AG04450 (cell line): ENCODE results near the gene GPR4. TPM values are rescaled to one million over a fixed set of nuclear protein-coding genes. Genes with fewer than 3 reads are reported as not detected.

Source experiments
- CTCF ChIA-PET: fragments of 300-600, 350-600 bp; formaldehyde crosslinking; extraction: SDS; loops from one replicate; lab custom pipeline; 2022; ENCODE audit warnings: antibody characterized with exemption, inconsistent platforms; lab: Charles Lee
- POLR2A ChIA-PET: fragments of 350-600 bp; formaldehyde crosslinking; extraction: SDS; loops from one replicate; lab custom pipeline; 2021; ENCODE audit warnings: antibody characterized with exemption, inconsistent platforms; lab: Yijun Ruan, JAX
- DNase-seq: peaks from one replicate; pipeline ENCODE4 v3.0.0-alpha.2; 2011; ENCODE audit warnings: low read depth, low spot score
- H3K27ac ChIP-seq: one replicate; pipeline ENCODE4 v1.5.1; 2012; ENCODE audit warnings: low read depth, low read length, control low read depth
- H3K27me3 ChIP-seq: one replicate; pipeline ENCODE4 v1.6.0; 2012; ENCODE audit warnings: low read length; ENCODE audit not compliant: control insufficient read depth, insufficient read depth
- H3K4me3 ChIP-seq: 2 replicates; pipeline ENCODE4 v1.5.1; 2011; ENCODE audit warnings: mild to moderate bottlenecking, low read depth, low read length, control low read depth
- H3K9me3 ChIP-seq: 2 replicates; pipeline ENCODE4 v1.5.1; 2012; ENCODE audit warnings: low read length; ENCODE audit not compliant: control insufficient read depth, insufficient read depth
- CTCF ChIP-seq: IDR thresholded peaks from 2 replicates; pipeline ENCODE4 v1.5.1; 2011; ENCODE audit warnings: low read depth, low read length, control low read depth, inconsistent platforms
- polyA plus RNA-seq: library from polyadenylated mRNA; depleted of rRNA; stranded (reverse); fragments of >200 nt; gene quantifications from 2 replicates; pipeline ENCODE4 v1.2.3, GENCODE V29; 2011; rRNA removed
- small RNA-seq: library from RNA; depleted of rRNA; stranded (forward); fragments of <200 nt; gene quantifications from one replicate; pipeline ENCODE3, GENCODE V24; 2012; ENCODE audit warnings: low read depth; ENCODE audit not compliant: insufficient read length

Gene GPR4
- polyA plus RNA-seq, 1 experiment = not detected

GRCh38 chr19:45547965-45548609 is 53.9 kb downstream of the GPR4 start:
- ChIA-PET CTCF (interaction anchor here (0.5 to 1.2 kb wide), 2 partner anchors 10 kb away, joined by 3 read pairs; no protein-coding TSS in a partner anchor), POLR2A (no interaction called here)
- H3K27me3 ChIP-seq = no peaks in the 10 kb centered on the region
- no peak overlapping the region for H3K27ac ChIP-seq
- no peaks in the 10 kb centered on the region for H3K9me3 ChIP-seq
- H3K4me3 ChIP-seq = no peak overlapping the region
- DNase-seq = no peak
- no peak for TF ChIP-seq CTCF

- Histone ChIP-seq H3K4me3 (no peak overlapping the region), H3K27ac (no peak overlapping the region), H3K9me3 (no peaks in the 10 kb centered on the region), H3K27me3 (no peaks in the 10 kb centered on the region)
- CTCF ChIA-PET = interaction anchor here (0.5 to 1.2 kb wide), 2 partner anchors 11 to 60 kb away, joined by 3 to 4 read pairs; no protein-coding TSS in a partner anchor
- POLR2A ChIA-PET = no interaction called here
- no peak for TF ChIP-seq CTCF
- no peak for DNase-seq
Observed at GRCh38 chr19:45547211-45547770, 54.7 kb downstream of the GPR4 start.

- H3K27me3 ChIP-seq = no peaks in the 10 kb centered on the region
- H3K4me3 ChIP-seq = no peak overlapping the region
- TF ChIP-seq CTCF = no peak
- no peak overlapping the region for H3K27ac ChIP-seq
- ChIA-PET CTCF (no interaction called here), POLR2A (no interaction called here)
- no peaks in the 10 kb centered on the region; the same call in 1 of the 2 replicates for H3K9me3 ChIP-seq
- no peak for DNase-seq
Observed at GRCh38 chr19:45542234-45542668, 59.8 kb downstream of the GPR4 start.

Small RNA genes within 50 kb of the gene (small RNA-seq; reads per million reads assigned to genes)
- gene RN7SL836P = not detected

Other genes starting within 250 kb of the GPR4 start
- 51.4 and 69.4 TPM in 2 replicates for gene ERCC2, start 231.6 kb downstream of the GPR4 start, polyA plus RNA-seq
- gene PPP1R13L, start 197.1 kb downstream of the GPR4 start, polyA plus RNA-seq = 2.4 and 5.1 TPM in 2 replicates
- gene POLR1G, start 195.6 kb downstream of the GPR4 start, polyA plus RNA-seq = 3.0 and 3.2 TPM in 2 replicates
- gene ERCC1, start 178.3 kb downstream of the GPR4 start, polyA plus RNA-seq = 75.8 and 113 TPM in 2 replicates
- 1.3 and 1.7 TPM in 2 replicates for gene FOSB, start 134.2 kb downstream of the GPR4 start, polyA plus RNA-seq
- gene RTN2, start 105.2 kb downstream of the GPR4 start, polyA plus RNA-seq = 13.6 and 15.5 TPM in 2 replicates
- 1.5 and 1.8 TPM in 2 replicates for gene PPM1N, start 103.8 kb downstream of the GPR4 start, polyA plus RNA-seq
- 49.6 and 60.8 TPM in 2 replicates for gene VASP, start 94.7 kb downstream of the GPR4 start, polyA plus RNA-seq
- gene OPA3, start 17.4 kb downstream of the GPR4 start, polyA plus RNA-seq = 12.2 and 13.3 TPM in 2 replicates
- gene EML2, start 37.2 kb upstream of the GPR4 start, polyA plus RNA-seq = 10.8 and 14.9 TPM in 2 replicates
- 0.61 and 0.68 TPM in 2 replicates for gene GIPR, start 66.0 kb upstream of the GPR4 start, polyA plus RNA-seq
- 531 and 608 TPM in 2 replicates for gene SNRPD2, start 89.7 kb upstream of the GPR4 start, polyA plus RNA-seq
- 6.7 and 9.5 TPM in 2 replicates for gene QPCTL, start 90.5 kb upstream of the GPR4 start, polyA plus RNA-seq
- 1.4 and 2.2 TPM in 2 replicates for gene FBXO46, start 128.7 kb upstream of the GPR4 start, polyA plus RNA-seq
- not detected in 2 replicates for gene MEIOSIN, start 131.2 kb upstream of the GPR4 start, polyA plus RNA-seq
- 4.4 and 6.7 TPM in 2 replicates for gene SIX5, start 167.0 kb upstream of the GPR4 start, polyA plus RNA-seq
- gene DMPK, start 180.3 kb upstream of the GPR4 start, polyA plus RNA-seq = 24.3 and 24.5 TPM in 2 replicates
- 13.9 and 17.1 TPM in 2 replicates for gene DMWD, start 190.6 kb upstream of the GPR4 start, polyA plus RNA-seq
- not detected in 2 replicates for gene RSPH6A, start 213.1 kb upstream of the GPR4 start, polyA plus RNA-seq